T-helper 1 cell treated with Interleukin-12 subunit alpha and Interleukin-12 subunit beta and Interleukin-4 antibody, amounts not matched to agents 30 μg/mL and 1 μg/mL, for 36 hours (primary cell): ENCODE data around the gene SLC15A3.

Source experiments
- H3K27ac Mint-ChIP-seq: one replicate; pipeline ENCODE4 v1.8.0; 2021; ENCODE audit warnings: mild to moderate bottlenecking, mixed read lengths
- H3K27me3 Mint-ChIP-seq: one replicate; pipeline ENCODE4 v1.8.0; 2021; ENCODE audit warnings: low read depth, mixed read lengths
- H3K36me3 Mint-ChIP-seq: one replicate; pipeline ENCODE4 v1.8.0; 2021; ENCODE audit warnings: low read depth, mixed read lengths
- H3K4me1 Mint-ChIP-seq: one replicate; pipeline ENCODE4 v1.8.0; 2021; ENCODE audit warnings: low read depth, mixed read lengths
- H3K4me3 Mint-ChIP-seq: one replicate; pipeline ENCODE4 v1.8.0; 2021; ENCODE audit warnings: mild to moderate bottlenecking, moderate library complexity, mixed read lengths
- H3K9me3 Mint-ChIP-seq: one replicate; pipeline ENCODE4 v1.8.0; 2021; ENCODE audit warnings: mixed read lengths

Gene SLC15A3

GRCh38 chr11:60899977-60900376, 52.0 kb downstream of the SLC15A3 start:
- H3K36me3 Mint-ChIP-seq, result peaks cover 57% of the 10 kb centered on the region
- no peak overlapping the region for H3K27ac Mint-ChIP-seq

GRCh38 chr11:60899046-60899936, 52.7 kb downstream of the SLC15A3 start:
- Mint-ChIP-seq H3K4me1 (peaks cover 10% of the 10 kb centered on the region), H3K36me3 (peaks cover 59% of the 10 kb centered on the region), H3K27ac (peak overlapping the region; percentile 36), H3K9me3 (no peaks in the 10 kb centered on the region), H3K27me3 (no peaks in the 10 kb centered on the region), H3K4me3 (no peak overlapping the region)

More at GRCh38 chr11:60899977-60900376, 52.0 kb downstream of the SLC15A3 start:
- Mint-ChIP-seq H3K4me3 (no peak overlapping the region), H3K27me3 (no peaks in the 10 kb centered on the region), H3K4me1 (peaks cover 12% of the 10 kb centered on the region), H3K9me3 (no peaks in the 10 kb centered on the region)

GRCh38 chr11:60897496-60897895, 54.5 kb downstream of the SLC15A3 start:
- Mint-ChIP-seq H3K36me3 (peaks cover 55% of the 10 kb centered on the region), H3K4me3 (no peak overlapping the region), H3K27ac (peak overlapping the region; percentile 69), H3K4me1 (peaks cover 2% of the 10 kb centered on the region), H3K27me3 (no peaks in the 10 kb centered on the region), H3K9me3 (no peaks in the 10 kb centered on the region)

- Mint-ChIP-seq H3K9me3 (no peaks in the 10 kb centered on the region), H3K27ac (no peak overlapping the region), H3K4me1 (peaks cover 2% of the 10 kb centered on the region), H3K36me3 (peaks cover 53% of the 10 kb centered on the region), H3K27me3 (no peaks in the 10 kb centered on the region), H3K4me3 (no peak overlapping the region)
These were observed 56.3 kb downstream of the SLC15A3 start for GRCh38 chr11:60895687-60896086.

GRCh38 chr11:60891103-60891741, 60.8 kb downstream of the SLC15A3 start:
- Mint-ChIP-seq H3K4me1 (peaks cover 2% of the 10 kb centered on the region), H3K9me3 (no peaks in the 10 kb centered on the region), H3K36me3 (peaks cover 38% of the 10 kb centered on the region), H3K27me3 (no peaks in the 10 kb centered on the region), H3K4me3 (no peak overlapping the region), H3K27ac (peak overlapping the region; percentile 55)

- no peak overlapping the region for H3K27ac Mint-ChIP-seq
- H3K4me1 Mint-ChIP-seq, result peaks cover 2% of the 10 kb centered on the region
- H3K27me3 Mint-ChIP-seq, result no peaks in the 10 kb centered on the region
- no peaks in the 10 kb centered on the region for H3K9me3 Mint-ChIP-seq
- no peak overlapping the region for H3K4me3 Mint-ChIP-seq
- peaks cover 33% of the 10 kb centered on the region for H3K36me3 Mint-ChIP-seq
These were observed 61.3 kb downstream of the SLC15A3 start for GRCh38 chr11:60890696-60891095.

- Mint-ChIP-seq H3K27ac (no peak overlapping the region), H3K27me3 (no peaks in the 10 kb centered on the region), H3K36me3 (peaks cover 26% of the 10 kb centered on the region)
These were observed 62.1 kb downstream of the SLC15A3 start for GRCh38 chr11:60889869-60890311.

GRCh38 chr11:60887556-60887955, 64.4 kb downstream of the SLC15A3 start:
- Mint-ChIP-seq H3K27me3 (no peaks in the 10 kb centered on the region), H3K4me3 (no peak overlapping the region), H3K9me3 (no peaks in the 10 kb centered on the region), H3K27ac (no peak overlapping the region), H3K36me3 (peaks cover 21% of the 10 kb centered on the region), H3K4me1 (no peaks in the 10 kb centered on the region)

More at GRCh38 chr11:60889869-60890311, 62.1 kb downstream of the SLC15A3 start:
- Mint-ChIP-seq H3K9me3 (no peaks in the 10 kb centered on the region), H3K4me1 (peaks cover 2% of the 10 kb centered on the region), H3K4me3 (no peak overlapping the region)
